SIG-M5 treated with dmso at 0.1 percent for 504 hours (cell line): Measurements from ENCODE around the gene PKMYT1.
A peak's percentile ranks its signal among the peaks of the same experiment; 100 is the strongest.

ENCODE experiments used
- DNase-seq: peaks from one replicate; lab custom pipeline; 2025; ENCODE audit not compliant: unreplicated experiment; lab: John Stamatoyannopoulos, UW

PKMYT1 gene

DNA sequence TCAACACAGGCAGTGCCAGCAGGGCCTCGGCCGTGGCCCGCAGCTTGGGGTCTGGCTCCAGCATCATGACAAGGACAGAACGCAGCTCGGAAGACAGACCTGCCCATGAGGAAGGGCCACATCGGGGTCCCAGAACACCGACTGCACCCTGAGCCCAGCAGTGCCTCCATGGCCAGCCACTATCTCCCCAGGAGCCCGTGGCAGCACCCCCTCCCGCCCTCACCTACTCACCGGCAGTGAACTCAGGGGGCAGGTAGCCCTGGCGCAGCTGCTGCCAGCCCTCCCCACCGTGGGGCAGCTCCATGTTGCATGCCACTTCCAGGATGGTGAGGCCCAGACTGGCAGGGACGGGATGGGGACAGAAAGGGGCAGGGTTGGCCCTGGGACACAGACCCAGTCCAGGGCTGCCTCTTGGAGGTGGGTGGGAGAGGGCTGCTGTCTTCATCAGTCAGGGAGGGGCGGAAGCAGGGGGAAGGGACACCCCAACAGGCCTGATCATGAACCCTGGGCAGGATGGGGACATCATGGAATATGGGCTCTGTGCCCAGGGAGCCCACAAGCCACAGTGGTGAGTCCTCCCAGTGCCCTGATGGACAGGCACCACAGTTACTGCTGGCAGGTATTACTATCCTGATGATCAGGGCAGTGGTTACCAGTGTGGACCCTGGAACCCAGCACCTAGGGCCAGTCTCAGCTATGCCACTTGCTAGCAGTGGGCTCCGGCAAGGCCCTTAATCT, 5.8 kb downstream of the PKMYT1 start:
- DNase-seq, result no peak

DNA sequence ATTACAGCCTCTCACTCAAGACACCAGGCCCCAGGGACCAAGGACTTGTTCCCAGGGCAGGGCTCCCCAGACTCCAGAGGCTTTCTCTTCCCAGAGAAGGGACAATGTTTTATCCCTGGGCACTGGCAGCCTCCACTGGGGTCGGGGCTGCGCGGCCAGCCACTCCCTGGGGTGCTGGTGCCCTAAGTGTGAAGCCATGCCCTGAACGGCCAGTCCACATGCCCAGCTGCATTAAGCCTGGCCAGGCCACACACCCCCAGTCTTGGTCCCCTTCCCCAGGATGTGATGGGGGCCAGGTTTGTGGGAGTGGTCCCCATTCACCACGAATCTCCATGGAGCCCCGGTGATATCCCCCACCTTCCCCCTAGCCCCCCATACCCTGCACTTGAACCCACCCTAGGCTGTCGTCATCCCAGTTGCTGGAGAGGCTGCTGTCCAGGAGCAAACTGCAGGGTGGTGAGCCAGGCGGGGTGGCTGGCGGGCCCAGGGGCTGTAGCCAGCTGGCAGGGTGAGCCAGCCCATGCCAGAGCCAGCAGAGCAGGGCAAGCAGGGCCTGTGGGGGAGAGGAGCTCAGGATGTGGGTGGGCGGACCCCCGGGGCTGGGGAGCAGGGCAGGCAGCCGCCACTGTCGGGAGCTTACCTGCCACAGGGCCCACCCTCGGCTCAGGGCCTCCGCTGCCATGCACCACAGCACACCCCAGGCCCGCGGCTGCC, 6.5 kb downstream of the PKMYT1 start:
- no peak for DNase-seq

DNA sequence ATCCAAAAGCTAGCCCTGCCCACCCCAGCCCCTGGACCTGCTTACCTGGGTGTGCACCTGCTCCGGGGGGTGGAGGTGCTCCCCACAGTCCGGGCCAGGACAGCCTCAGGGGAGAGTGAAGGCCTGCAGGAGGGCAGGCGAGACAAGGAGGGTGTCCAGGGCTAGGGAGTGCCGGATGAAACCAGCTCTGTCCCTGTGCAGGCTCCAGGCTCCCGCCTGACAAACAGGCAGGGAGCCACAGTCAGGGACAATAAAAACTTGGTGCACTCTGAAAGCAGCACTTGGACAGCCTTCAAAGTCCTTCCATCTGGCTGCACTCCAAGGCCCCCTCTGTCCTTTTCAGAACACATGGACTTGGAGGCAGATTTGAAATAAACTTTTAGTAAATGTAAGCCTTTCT, 7.2 kb downstream of the PKMYT1 start:
- DNase-seq, result no peak

GRCh38 chr16:2971985-2972784, 8.1 kb downstream of the PKMYT1 start:
- no peak for DNase-seq

DNA sequence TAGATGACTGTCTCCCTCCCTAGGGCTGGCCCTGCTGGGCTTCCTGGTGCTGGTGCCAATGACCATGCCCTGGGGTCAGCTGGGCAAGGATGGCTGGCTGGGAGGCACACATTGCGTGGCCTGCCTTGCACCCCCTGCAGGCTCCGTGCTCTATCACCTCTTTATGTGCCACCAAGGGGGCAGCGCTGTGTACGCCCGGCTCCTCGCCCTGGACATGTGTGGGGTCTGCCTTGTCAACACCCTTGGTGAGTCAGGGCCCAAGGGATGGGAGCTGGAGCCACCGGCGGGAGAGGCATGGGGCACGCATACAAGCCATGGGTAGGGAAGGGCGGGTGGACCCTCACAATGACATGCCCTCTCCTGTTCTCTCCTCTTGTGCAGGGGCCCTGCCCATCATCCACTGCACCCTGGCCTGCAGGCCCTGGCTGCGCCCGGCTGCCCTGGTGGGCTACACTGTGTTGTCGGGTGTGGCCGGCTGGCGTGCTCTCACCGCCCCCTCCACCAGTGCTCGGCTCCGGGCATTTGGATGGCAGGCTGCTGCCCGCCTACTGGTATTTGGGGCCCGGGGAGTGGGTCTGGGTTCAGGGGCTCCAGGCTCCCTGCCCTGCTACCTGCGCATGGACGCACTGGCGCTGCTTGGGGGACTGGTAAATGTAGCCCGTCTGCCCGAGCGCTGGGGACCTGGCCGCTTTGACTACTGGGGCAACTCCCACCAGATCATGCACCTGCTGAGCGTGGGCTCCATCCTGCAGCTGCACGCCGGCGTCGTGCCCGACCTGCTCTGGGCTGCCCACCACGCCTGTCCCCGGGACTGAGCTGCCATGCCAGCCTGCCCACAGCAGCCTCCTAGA, 8.9 kb downstream of the PKMYT1 start:
- no peak for DNase-seq

GRCh38 chr16:2970563-2970962, 9.7 kb downstream of the PKMYT1 start:
- DNase-seq, result no peak

DNA sequence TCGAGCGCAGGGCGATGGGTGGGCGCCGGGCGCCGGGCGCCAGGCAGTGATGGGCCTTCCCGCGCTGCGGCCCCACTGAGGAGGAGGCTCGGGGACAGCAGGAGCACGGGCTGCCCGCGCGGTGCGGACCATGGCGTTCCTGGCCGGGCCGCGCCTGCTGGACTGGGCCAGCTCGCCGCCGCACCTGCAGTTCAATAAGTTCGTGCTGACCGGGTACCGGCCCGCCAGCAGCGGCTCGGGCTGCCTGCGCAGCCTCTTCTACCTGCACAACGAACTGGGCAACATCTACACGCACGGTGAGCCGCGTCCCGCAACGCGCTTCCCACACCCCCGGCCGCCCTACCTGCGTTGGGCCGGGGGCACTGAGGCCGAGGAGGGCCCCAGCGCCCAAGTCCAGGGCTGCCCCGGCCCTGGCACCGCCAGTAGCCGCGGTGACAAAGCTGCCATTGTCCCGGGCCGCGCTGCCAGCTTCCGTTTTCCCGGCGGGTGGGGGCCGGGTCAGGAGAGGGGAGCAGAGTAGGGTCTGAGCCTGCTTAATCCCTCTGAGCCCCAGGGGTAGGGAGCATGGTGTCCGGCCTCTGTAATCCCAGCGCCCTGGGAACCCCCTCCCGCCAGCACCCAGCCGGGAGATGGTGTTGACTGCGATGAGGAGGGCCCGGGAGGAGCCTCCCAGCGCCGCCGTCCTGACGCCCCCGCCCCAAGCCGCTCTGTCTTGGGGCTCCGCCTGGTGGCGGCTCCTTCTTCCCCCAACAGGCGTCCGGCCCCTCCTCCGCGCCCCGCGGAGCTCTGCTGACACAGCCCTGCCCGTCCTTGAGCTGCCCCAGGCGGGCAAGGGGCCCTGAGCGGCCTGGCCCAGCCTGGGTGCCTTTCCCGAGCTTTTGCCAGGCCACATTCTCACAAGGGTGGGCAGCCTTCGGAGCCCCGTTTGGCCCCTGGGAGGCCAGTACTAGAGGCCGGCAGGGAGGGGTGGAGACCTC, 10.4 kb downstream of the PKMYT1 start:
- peak; percentile 81 for DNase-seq

DNA sequence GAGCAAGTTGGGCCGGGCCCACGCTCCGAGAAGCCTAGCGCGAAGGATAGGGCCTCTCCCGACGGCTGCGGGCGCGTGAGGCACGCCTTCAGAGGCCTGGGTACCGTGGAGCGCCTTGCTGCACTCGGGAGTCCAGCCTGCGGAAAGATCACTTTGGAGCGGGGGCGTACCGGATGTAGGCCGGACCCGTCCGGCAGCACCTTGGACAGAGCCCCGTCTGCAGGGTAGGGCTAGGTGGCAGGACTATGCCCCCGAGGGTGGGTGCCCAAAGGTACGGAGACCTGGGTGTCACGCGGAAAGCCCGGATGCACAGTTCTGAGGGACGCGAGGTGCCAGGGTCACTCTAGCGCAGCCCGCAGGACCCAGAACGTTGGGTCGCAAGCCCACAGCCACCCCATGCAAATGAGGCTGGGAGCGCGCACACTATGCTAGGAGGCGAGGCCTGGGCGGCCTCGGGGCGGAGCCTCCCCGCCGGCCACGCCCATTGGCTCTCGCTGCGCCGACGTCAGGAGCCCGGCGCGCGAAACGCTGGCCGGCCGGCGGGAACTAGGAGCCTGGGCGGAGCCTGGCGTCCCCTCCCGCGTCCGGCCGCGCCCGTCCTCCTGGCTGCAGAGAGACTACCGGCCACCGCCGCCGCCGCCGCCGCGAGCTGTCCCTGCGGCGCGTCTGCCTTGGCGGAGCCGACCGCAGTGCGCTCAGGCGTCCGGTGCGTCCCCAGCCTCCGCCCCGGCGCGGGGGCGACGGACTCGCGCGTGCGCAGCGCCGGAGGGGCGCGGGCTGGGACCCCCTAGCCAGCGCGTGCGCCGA, 11.3 kb downstream of the PKMYT1 start, which contains the start of gene PAQR4:
Gene PAQR4, plus strand, starts transcription at position 611 of the 807 bp plus-strand sequence. CDS start 327 bp downstream, outside the sequence.
- peak; percentile 84 for DNase-seq

GRCh38 chr16:2968368-2968737, 11.9 kb downstream of the PKMYT1 start:
- no peak for DNase-seq

GRCh38 chr16:2967721-2968161, 12.5 kb downstream of the PKMYT1 start:
- DNase-seq, result no peak

DNA sequence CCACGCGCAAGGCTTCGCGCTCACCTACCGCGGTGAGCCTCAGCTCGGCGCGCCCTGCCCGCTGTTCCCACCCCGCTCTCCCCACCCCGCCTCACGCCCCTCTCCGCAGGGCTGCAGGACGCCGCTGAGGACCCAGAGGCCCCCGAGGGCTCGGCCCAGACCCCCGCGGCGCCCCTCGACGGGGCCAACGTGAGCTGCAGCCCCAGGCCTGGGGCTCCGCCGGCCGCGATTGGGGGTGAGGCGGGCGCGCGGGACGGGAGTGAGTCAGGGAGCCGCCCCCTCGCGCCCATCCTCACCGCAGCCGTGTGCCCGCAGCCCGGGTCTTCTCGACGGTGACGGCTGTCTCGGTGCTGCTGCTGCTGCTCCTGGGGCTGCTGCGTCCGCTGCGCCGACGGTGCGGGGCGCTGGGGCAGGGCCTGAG, 13.0 kb downstream of the PKMYT1 start:
- DNase-seq, result no peak

DNA sequence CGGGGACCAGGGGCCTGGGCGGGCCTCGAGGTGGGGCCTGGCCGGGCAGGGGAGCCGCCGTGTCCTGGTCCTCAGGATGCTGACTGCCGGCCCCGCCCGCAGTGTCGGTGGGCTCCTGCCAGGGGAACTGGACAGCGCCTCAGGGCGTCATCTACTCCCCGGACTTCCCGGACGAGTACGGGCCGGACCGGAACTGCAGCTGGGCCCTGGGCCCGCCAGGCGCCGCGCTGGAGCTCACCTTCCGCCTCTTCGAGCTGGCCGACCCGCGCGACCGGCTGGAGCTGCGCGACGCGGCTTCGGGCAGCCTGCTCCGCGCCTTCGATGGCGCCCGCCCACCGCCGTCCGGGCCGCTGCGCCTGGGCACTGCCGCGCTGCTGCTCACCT, 13.4 kb downstream of the PKMYT1 start:
- DNase-seq, result no peak

DNA sequence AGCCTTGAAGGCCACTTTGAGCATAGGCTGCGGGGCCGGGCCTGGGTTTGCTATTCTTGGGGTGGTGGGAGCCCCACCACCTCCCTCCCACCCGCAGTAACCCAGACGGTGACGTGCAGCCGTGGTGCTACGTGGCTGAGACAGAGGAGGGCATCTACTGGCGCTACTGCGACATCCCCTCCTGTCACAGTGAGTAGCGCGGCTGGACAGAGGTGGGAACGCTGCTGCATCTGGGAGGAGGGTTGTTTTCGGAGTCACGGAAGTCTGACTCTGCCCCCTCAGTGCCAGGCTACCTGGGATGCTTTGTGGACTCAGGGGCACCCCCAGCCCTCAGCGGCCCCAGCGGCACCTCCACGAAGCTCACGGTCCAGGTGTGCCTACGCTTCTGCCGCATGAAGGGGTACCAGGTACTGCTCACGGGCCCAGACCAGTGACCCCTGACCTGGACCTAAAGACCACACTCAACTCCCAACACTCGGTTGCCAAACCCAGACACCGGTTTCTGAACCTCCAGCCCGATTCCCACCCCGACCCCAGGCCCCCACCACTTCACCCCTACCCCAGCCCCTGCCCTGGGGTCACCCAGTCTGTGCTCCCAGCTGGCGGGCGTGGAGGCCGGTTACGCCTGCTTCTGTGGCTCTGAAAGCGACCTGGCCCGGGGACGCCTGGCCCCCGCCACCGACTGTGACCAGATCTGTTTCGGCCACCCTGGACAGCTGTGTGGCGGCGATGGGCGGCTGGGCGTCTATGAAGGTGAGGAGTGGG, 14.0 kb downstream of the PKMYT1 start:
- no peak for DNase-seq

DNA sequence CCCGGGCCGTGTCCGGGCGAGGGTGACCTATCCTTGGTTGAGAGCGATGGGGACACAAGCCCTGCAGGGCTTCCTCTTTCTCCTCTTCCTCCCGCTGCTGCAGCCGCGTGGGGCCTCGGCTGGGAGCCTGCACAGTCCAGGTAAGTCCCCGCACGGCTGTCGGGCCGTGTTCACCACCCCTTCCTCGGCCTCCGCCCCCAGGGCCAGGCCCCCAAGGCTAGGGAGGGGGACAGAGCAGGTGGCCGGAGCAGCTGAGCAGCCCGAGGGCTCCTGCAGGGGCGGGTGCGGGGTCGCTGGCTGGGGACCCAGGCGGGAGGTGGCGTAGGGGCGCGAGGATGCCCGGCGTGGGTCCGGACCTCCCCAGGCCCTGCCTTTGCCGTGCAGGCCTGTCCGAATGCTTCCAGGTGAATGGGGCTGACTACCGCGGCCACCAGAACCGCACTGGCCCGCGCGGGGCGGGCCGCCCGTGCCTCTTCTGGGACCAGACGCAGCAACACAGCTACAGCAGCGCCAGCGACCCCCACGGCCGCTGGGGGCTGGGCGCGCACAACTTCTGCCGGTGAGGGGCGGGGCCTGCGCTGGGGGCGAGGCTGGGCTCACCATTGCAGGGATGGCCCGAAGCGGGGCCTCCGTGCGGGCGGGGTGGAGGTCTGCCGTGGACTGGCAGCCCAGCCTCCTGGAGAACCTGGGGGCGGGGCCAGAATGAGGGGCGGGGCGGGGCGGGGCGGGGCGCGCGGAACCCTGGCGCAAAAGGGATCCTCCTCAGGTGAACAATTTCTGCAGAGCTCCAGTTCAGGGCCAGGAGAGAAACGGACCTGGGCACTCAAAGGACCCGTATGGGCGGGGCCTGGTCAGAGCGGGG, 15.5 kb downstream of the PKMYT1 start:
- DNase-seq, result peak; percentile 82

GRCh38 chr16:2963723-2964474, 16.3 kb downstream of the PKMYT1 start, which contains the start of gene KREMEN2:
Gene KREMEN2, plus strand, starts transcription at chr16:2964275. Its CDS starts 246 bp downstream, at chr16:2964521.
- peak; percentile 15 for DNase-seq

DNA sequence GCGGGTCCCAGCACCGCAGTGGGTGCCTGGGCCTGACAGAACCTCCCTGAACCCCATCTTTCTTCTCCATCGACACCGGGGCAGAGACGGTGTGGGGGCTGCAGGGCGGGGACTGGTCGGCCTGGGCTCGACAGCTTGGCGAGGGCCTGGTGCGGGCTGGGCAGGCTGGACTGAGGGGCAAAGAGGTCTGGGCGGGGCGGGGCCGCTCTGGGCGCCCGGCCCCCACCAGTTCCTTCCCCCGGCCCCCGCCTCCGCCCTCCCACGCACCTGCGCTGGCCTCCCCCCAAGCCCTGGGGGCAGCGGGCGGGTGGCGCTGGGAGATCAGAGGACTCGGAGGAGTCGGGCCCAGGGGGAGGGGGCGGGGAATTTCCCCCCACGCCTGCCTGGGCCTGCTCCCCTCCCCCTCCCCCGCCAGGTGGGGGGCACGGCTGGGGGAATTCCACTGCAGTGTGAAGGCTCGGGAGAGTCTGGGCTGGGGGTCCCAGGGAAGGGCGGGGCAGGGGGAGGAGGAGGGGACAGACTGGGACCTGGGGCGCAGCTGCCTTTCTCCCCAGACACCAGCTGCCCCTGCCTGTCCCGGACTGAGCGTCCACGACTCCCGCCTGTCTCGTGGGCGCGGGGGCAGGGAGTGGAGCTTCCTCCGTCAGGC, 17.0 kb downstream of the PKMYT1 start:
- DNase-seq, result no peak
